ENCODE measurements around the gene COQ8B.
A peak's percentile ranks its signal among the peaks of the same experiment; 100 is the strongest.
"Not testable (repeated sequence)": the region's sequence is repeated elsewhere in the genome, so short reads cannot be mapped to it uniquely, and the experiment has no call there.

COQ8B gene

GRCh38 chr19:40742477-40742876, 25.8 kb upstream of the COQ8B start:
- DNase-seq: no peak

GRCh38 chr19:40741527-40742390, 25.1 kb upstream of the COQ8B start:
- no peak for DNase-seq

GRCh38 chr19:40740747-40741146, 24.1 kb upstream of the COQ8B start:
- peak in 28 of 51 donors; percentile 3 to 83 (median 52) for DNase-seq

- peak in 2 of 51 donors; percentile 16 to 47 for DNase-seq
Observed at GRCh38 chr19:40739871-40740703, 23.4 kb upstream of the COQ8B start.

GRCh38 chr19:40739030-40739839, 22.5 kb upstream of the COQ8B start:
- no peak for DNase-seq

- no peak for DNase-seq
Observed at GRCh38 chr19:40737102-40737644, 20.5 kb upstream of the COQ8B start.

GRCh38 chr19:40736661-40737060, 20.0 kb upstream of the COQ8B start:
- no peak for DNase-seq

- DNase-seq: no peak
Observed at GRCh38 chr19:40735013-40735771, 18.5 kb upstream of the COQ8B start.

- no peak for DNase-seq
Observed at GRCh38 chr19:40733149-40733548, 16.5 kb upstream of the COQ8B start.

GRCh38 chr19:40732304-40732703, 15.6 kb upstream of the COQ8B start:
- not testable (repeated sequence) for DNase-seq

GRCh38 chr19:40730065-40730464, 13.4 kb upstream of the COQ8B start:
- not testable (repeated sequence) for DNase-seq

- DNase-seq: no peak
Observed at GRCh38 chr19:40726279-40726678, 9.6 kb upstream of the COQ8B start.

- DNase-seq: no peak
Observed at GRCh38 chr19:40724855-40725254, 8.2 kb upstream of the COQ8B start.

- DNase-seq: no peak
Observed at GRCh38 chr19:40724315-40724714, 7.6 kb upstream of the COQ8B start.

GRCh38 chr19:40723661-40724254, 7.1 kb upstream of the COQ8B start:
- DNase-seq: no peak

GRCh38 chr19:40721936-40722661, 5.4 kb upstream of the COQ8B start:
- peak in 1 of 51 donors; percentile 47 for DNase-seq

GRCh38 chr19:40721140-40721486, 4.4 kb upstream of the COQ8B start:
- DNase-seq: no peak

- no peak for DNase-seq
Observed at GRCh38 chr19:40719414-40719894, 2.8 kb upstream of the COQ8B start.

GRCh38 chr19:40718774-40719391, 2.2 kb upstream of the COQ8B start:
- DNase-seq: peak in 25 of 51 donors; percentile 9 to 54 (median 19)

All from hypothalamus (tissue), 51 donors.